Measurements from ENCODE around the gene KLF4.

KLF4 gene

GRCh38 chr9:107487521-107488374 lies 1.8 kb downstream of the KLF4 start:
- peak; percentile 35 to 48 for DNase-seq

GRCh38 chr9:107486674-107487520 lies 2.7 kb downstream of the KLF4 start:
- peak; percentile 15 to 17 for DNase-seq

GRCh38 chr9:107485458-107486043 lies 4.0 kb downstream of the KLF4 start:
- DNase-seq: no peak

GRCh38 chr9:107484117-107484723 lies 5.3 kb downstream of the KLF4 start:
- DNase-seq: no peak

DNA sequence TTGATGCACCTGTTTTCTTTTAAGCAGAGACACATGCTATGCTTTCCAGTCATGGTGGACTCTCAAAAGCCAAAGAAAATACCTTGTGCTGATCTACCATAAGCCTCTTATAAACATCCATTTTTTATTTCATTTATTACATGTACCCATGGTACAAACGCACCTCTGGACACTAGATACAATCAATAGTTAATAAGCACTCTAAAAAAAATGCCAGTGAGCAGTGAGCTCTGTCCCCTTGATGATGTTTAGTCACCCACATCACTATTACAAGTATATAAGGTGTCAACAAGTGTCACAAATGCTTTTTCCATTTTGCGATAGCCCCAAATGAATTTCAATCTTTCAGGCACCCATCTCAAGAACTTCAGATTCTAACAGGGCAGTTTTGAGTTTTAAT lies 5.9 kb downstream of the KLF4 start:
- no peak for DNase-seq

GRCh38 chr9:107481035-107481434 lies 8.5 kb downstream of the KLF4 start:
- no peak for DNase-seq

- DNase-seq: no peak
Observed at GRCh38 chr9:107480386-107480789, 9.2 kb downstream of the KLF4 start.

DNA sequence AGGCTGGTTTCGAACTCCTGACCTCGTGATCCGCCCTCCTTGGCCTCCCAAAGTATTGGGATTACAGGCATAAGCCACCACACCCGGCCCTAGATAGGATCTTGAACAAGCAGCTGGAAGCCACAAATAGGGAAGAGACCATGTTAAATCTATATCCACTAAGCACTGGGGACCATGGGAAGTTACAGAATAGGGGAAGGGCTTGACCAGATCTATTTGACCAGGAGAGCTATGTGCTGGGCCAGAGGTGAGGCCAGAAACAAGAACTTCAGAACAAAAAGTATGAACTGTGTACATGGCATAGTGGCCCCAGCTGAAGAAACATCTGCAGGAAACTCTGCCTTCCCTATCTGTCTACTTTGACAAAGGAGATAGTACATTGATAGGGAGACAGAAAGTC lies 10.8 kb downstream of the KLF4 start:
- no peak for DNase-seq

- no peak for DNase-seq
Observed at GRCh38 chr9:107474124-107474523, 15.4 kb downstream of the KLF4 start.

- DNase-seq: no peak
Observed at GRCh38 chr9:107472581-107473340, 16.8 kb downstream of the KLF4 start.

DNA sequence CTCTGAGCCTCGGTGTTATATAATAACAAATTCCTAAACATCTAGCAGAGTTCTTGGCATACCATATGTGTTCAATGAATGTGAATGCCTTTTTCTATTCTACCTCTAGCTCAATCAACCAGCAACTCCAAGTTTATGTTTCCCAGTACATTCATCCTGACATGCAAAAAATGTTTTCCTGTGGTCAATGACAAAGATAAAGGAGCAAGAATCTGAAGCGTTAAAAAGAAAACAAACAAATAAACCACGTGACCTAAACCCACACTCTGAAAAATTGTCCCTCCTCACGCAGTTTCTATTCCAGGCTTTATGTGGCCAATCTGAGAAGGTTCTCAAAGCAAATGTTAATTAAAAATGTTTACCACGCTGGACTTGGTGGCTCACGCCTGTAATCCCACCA lies 18.0 kb downstream of the KLF4 start:
- no peak for DNase-seq

- no peak for DNase-seq
Observed at GRCh38 chr9:107467416-107467815, 22.2 kb downstream of the KLF4 start.

- DNase-seq: no peak
Observed at GRCh38 chr9:107466826-107467225, 22.7 kb downstream of the KLF4 start.

- DNase-seq: peak; percentile 37 to 55
Observed at GRCh38 chr9:107465467-107466451, 23.8 kb downstream of the KLF4 start.

DNA sequence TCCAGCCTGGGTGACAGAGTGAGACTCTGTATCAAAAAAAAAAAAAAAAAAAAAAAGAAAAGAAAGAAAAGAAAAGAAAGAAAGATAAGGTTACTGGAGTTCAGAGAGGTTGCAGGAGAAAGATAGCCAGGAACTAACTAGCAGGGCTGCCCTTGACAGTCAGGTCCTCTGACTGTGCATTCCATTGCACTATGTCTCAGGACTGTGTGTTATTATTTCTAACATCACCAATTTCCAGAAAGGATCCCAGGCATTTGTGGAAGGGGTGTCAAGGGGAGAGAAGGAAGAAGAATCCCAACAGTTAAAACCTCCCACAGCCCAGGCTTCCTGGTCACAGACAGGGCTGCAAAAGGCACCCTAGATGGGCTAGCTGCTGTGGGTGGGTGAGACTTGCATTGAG lies 25.1 kb downstream of the KLF4 start:
- no peak for DNase-seq

GRCh38 chr9:107462691-107463090 lies 26.9 kb downstream of the KLF4 start:
- DNase-seq: no peak

GRCh38 chr9:107460153-107461023 lies 29.2 kb downstream of the KLF4 start:
- no peak for DNase-seq

GRCh38 chr9:107455425-107456135 lies 34.0 kb downstream of the KLF4 start:
- DNase-seq: no peak

DNA sequence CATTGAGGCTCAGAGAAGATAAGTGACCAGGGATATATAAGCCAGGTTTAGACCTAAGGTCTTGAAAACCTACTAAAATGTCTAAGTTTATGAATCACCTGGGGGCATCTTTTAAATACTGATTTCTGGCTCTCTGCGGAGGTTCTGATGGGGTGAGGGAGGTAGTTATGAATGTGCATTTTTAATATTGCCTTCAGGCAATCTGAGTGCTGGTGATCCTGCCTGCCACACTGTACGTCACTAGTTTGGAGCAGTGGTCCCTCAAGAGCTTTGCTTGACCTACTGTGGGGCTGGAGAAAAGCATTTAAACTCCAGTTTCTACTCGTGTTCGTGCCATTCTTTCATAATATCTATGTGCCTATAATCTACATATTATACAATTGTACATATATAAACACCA lies 36.1 kb downstream of the KLF4 start:
- no peak for DNase-seq

Data from activated T-cell treated with anti-CD3 and anti-CD28 coated beads, Interleukin-2, amount 50 U/mL, for 48 hours (primary cell).